GM21786 (cell line): ENCODE data around the gene DAB2IP.
"Not testable (repeated sequence)": the region's sequence is repeated elsewhere in the genome, so short reads cannot be mapped to it uniquely, and the experiment has no call there.

Experiments
- ATAC-seq: cut with Tn5 transposase; IDR thresholded peaks from one replicate; pipeline ENCODE4 v1.9.1; 2021; ENCODE audit not compliant: unreplicated experiment

The DAB2IP gene

DNA sequence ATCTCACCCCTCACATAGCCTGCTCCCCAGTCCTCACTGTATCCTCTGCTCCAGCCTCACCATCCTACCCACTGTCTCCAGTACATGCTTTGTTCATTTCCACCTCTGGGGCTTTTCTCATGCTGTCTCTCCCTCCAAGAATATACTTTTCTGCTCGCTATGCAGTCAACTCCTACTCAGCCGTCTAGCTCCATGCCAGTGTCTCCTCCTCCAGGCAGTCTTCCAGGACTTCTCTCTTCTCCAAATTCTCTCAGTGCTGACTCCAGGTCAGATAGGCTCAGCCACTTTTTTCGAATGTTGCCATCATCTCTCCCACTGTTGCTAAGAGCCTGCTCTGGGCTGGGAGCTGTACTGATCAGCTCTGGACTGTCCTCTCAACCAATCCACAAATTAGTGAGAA is 8.0 kb upstream of the DAB2IP start:
- ATAC-seq: no peak

DNA sequence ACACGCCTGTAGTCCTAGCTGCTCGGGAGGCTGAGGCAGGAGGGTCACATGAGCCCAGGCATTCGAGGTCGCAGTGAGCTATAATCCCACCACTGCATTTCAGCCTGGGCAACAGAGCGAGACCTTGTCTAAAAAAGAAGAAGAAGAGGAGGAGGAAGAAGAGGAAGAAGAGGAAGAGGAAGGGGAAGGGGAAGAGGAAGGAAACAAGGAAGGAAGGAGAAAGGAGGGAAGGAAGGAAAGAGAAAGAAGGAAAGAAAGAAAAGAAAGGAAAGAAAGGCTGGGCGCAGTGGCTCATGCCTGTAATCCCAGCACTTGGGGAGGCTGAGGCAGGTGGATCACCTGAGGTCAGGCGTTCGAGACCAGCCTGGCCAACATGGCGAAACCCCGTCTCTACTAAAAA is 7.4 kb upstream of the DAB2IP start:
- ATAC-seq: not testable (repeated sequence)

DNA sequence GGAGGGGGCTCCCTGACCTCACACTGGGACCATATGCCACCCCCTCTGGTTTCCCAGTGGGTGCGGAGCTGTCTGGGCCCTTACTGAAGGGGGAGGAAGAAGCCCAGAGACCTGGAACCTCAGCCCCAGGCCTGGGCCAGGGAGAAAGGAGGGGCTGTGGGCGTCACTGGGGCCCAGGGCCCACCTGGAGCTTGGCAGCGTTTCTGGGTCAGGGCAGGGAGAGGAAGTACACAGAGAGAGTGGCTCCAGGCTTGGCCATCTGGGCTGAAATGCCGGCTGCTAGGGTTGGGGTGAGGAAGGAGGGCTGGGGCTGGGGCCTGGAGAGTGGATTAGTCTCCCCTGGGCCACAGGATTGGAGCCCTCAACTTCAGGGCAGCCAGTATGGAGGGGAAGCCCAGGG is 6.4 kb upstream of the DAB2IP start:
- ATAC-seq: no peak

GRCh38 chr9:121645853-121646807 is 5.3 kb upstream of the DAB2IP start:
- no peak for ATAC-seq

GRCh38 chr9:121646992-121647391 is 4.4 kb upstream of the DAB2IP start:
- no peak for ATAC-seq

DNA sequence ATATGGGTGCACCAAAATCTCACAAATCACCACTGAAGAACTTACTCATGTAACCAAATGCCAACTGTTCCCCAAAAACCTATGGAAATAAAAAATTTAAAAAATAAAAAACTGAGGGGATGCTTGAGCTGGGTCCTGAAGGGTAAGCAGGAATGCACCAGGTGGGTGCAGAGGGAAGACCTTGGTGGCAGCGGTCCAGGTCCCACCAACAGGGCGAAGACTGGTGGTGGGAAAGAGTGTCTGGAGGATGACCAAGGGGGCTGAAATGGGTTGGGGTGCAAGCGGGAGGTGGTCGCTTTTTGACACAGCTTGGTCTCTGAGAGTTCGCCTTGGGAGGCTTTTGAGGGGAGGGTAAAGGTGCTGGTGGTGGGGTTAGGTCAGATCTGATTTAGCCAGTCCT is 3.3 kb upstream of the DAB2IP start:
- ATAC-seq: no peak

GRCh38 chr9:121648799-121649198 is 2.6 kb upstream of the DAB2IP start:
- ATAC-seq: no peak

DNA sequence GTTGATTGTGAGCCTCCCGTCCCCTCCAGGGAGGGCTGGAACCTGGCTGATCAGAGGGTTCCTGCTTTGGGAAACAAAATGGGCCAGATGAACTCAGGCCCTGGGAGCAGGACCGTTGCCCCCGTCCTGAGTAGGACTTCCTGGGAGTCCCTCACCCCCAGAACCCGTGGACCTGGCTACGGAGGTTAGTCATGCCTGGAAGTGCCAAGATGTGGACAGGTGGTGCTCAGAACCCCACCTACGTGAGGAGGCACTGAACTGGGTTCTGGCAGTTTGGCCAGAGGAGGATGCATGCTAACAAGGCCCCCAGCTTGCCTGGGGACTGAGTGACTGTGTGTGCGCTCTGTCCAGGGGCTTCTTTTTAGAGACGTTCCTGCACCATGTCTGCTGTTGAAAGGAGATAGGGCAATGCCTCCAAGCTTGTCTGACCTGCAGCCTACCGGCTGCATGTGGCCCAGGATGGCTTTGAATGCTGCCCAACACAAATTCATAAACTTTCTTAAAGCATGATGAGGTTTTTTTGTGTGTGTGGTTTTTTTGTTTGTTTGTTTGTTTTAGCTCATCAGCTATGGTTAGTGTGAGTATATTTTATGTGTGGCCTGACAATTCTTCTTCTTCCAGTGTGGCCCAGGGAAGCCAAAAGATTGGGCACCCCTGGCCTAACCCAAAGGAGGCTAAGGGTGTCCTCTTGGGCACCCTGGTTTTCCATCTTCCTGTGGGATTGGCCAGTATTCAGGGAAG is 1.8 kb upstream of the DAB2IP start:
- no peak for ATAC-seq

DNA sequence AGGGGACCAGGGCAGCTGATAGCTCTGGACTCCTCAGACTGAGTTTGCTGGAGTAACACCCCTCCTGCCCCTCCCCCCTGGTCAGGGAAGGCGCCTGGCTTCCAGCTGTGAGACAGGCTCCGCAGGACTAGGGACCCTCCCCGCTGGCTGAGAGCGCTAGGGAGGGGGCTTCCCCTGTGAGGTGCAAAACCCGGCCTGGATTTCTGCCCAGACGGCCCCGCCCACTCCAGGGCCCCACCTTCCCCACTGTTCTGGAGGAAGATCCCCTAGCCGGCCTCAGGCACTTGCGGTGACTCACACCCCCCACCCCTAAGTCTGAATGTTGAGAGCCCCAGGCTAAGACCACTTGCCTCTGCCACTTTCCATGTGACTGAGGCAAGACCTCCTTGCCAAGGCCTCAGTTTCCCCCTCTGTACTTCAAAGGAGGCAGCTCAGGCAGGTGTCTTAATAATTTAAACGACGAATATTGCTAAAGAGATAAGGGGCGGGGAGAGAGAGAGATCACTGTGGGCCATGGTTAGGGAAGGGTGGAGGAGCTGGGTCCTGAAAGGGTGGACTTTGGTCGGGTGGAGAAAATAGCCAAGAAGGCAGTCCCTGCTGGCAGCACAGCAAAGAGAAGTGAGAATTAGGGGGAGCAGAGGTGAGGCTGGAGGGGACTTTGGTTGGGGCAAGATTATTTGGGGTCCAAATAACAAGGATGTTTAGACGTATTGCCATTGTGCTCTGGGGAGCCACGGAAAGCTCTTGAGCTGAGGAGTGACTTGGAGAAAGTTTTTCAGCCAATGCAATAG is 1.0 kb upstream of the DAB2IP start:
- no peak for ATAC-seq

DNA sequence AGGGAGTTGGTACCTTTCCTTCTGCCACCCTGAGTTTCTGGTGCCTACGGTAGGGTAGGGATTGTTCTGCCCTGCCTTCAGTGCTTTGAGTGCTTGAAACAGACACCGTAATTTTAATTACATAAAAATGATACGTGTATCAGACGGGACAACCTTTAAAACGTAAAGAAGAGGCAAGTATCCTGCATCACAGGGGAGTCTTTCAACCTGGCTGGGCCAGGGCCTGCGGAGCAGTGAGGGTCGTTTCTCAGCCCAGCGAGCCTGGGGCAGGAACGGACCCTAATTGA is 483 bp upstream of the DAB2IP start:
- ATAC-seq: no peak

- no peak for ATAC-seq
These were observed 795 bp downstream of the DAB2IP start for GRCh38 chr9:121652021-121652837.

- no peak for ATAC-seq
These were observed 1.4 kb downstream of the DAB2IP start for GRCh38 chr9:121652838-121653231.

- ATAC-seq: no peak
These were observed 3.2 kb downstream of the DAB2IP start for GRCh38 chr9:121654499-121655140.

- ATAC-seq: no peak
These were observed 3.9 kb downstream of the DAB2IP start for GRCh38 chr9:121655231-121655755.

DNA sequence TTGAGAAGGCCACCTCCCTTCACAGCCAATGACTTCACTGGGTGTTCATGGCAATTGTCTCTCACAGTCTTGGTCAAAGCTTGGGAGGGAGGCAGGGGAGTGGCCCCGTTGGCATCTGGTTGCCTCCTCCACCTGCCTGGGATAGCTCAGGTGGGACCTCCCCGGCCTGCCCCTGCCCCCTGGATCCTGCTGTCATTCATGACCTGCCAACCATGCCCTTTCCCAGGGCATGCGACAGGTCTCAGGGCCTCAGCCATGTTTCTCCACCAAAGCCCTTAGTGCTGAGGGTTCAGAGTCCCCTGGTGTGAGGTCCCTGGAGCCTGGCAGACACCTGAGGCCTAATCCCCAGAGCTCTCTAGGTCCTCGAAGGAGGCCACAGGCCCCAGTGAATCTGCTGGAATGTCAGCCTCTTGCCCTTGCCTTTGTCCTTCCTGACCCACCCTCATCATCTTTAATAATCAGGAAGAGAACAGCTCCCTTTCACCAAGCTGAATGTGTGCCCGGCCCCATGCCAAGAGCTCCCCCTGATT is 5.6 kb downstream of the DAB2IP start:
- no peak for ATAC-seq

- no peak for ATAC-seq
These were observed 6.7 kb downstream of the DAB2IP start for GRCh38 chr9:121658166-121658565.

GRCh38 chr9:121658591-121658990 is 7.2 kb downstream of the DAB2IP start:
- no peak for ATAC-seq

- ATAC-seq: no peak
These were observed 8.9 kb downstream of the DAB2IP start for GRCh38 chr9:121660367-121660766.

GRCh38 chr9:121660876-121661275 is 9.4 kb downstream of the DAB2IP start:
- no peak for ATAC-seq

DNA sequence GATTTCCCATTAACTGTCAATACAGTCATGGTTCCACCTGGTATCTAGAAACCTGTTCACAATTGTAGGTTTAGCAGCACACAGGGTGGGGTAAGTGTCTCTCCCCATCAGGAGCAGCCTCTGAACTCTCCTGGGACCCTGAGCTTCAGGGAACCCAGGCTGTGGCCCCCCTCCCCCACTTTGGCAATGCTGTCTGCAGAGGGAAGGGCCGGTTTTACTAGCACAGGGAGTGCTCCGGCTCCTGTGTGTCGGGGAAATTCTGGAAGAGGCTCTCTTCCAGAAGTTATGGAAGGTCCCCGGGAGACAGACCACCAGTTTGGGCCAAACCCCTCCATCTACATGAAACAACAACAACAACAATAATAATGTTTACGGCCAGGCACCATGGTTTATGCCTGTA is 9.9 kb downstream of the DAB2IP start:
- no peak for ATAC-seq
